HCT116 (cell line): ENCODE data around the gene TCHP. TPM values are rescaled to one million over a fixed set of nuclear protein-coding genes. Genes with fewer than 3 reads are reported as not detected.

ENCODE experiments used
- ATAC-seq: fragments of 200-7000 bp; cut with Tn5 transposase; 2 replicates; pipeline ENCODE4 v1.9.1; 2020; ENCODE audit warnings: mild to moderate bottlenecking, moderate library complexity
- BruUV-seq: library from RNA; stranded (reverse); fragments of 400-500 nt; replicated peaks from 2 replicates; lab custom pipeline; 2021; lab: Mats Ljungman, UMichigan
- CTCF ChIA-PET: fragments of 300-600 bp; sonication (Branson Sonifier 250); formaldehyde crosslinking; loops from one replicate; lab custom pipeline; 2021; ENCODE audit warnings: antibody characterized with exemption; lab: Charles Lee
- POLR2A ChIA-PET: fragments of 300-600, 350-600 bp; sonication (Branson Sonifier 250); formaldehyde crosslinking; loops from one replicate; lab custom pipeline; 2021; ENCODE audit warnings: antibody characterized with exemption; lab: Charles Lee
- RAD21 ChIA-PET, 2 experiments: fragments of 300-600 bp; sonication (Branson Sonifier 250); formaldehyde crosslinking; loops; one replicate each; lab custom pipeline; 2023; ENCODE audit warnings: low total read pairs in 2 of 2; ENCODE audit not compliant: uncharacterized antibody in 2 of 2, unreplicated experiment in 2 of 2, low non-redundant PET in 1 of 2; lab: Charles Lee
- DNase-seq: peaks from one replicate; pipeline ENCODE4 v3.0.0-alpha.2; 2010; ENCODE audit warnings: low read depth, low spot score
- H2AFZ ChIP-seq: fragments of 200-600 bp; shearing (Covaris generic), sonication (generic); 2 replicates; pipeline ENCODE4 v1.6.1; 2017; ENCODE audit warnings: low read depth, mixed run types, mixed read lengths, antibody characterized with exemption, low read length; ENCODE audit not compliant: poor library complexity, severe bottlenecking
- H3K27ac ChIP-seq: 2 replicates; pipeline ENCODE4 v1.5.1; 2012; ENCODE audit warnings: low read depth, low read length
- H3K27me3 ChIP-seq: fragments of 200-600 bp; sonication (generic); 2 replicates; pipeline ENCODE4 v1.6.1; 2016; ENCODE audit warnings: mixed run types, low read length, mixed read lengths; ENCODE audit not compliant: insufficient read depth
- H3K36me3 ChIP-seq, 2 experiments: fragments of 200-500 bp in 1 of 2; fragments of 200-600 bp in 1 of 2; sonication (Bioruptor generic) in 1 of 2; sonication (generic) in 1 of 2; 2 replicates each; pipeline versions ENCODE4 v1.5.1 to v1.6.1; 2014 to 2016; ENCODE audit warnings: low read length in 2 of 2, inconsistent platforms in 1 of 2, mixed read lengths in 1 of 2, mixed run types in 1 of 2; ENCODE audit not compliant: insufficient read depth in 2 of 2, control insufficient read depth in 1 of 2
- H3K4me1 ChIP-seq, 2 experiments: fragments of 200-600 bp in 1 of 2; sonication (generic) in 1 of 2; 2 replicates each; pipeline versions ENCODE4 v1.5.1 to v1.6.1; 2012 to 2017; ENCODE audit warnings: low read length in 2 of 2, inconsistent platforms in 1 of 2, mild to moderate bottlenecking in 1 of 2, mixed read lengths in 1 of 2, mixed run types in 1 of 2, moderate library complexity in 1 of 2; ENCODE audit not compliant: insufficient read depth in 2 of 2, control insufficient read depth in 1 of 2
- H3K4me2 ChIP-seq: fragments of 200-600 bp; sonication (generic); 2 replicates; pipeline ENCODE4 v1.6.1; 2017; ENCODE audit warnings: mixed run types, low read length, mixed read lengths
- H3K4me3 ChIP-seq, 2 experiments: fragments of 200-600 bp in 1 of 2; sonication (generic) in 1 of 2; replicated peaks in 1 of 2; 2 replicates each; pipeline ENCODE4 v1.5.1; 2011 to 2016; ENCODE audit warnings: low read length in 2 of 2, control low read depth in 1 of 2, low read depth in 1 of 2, mild to moderate bottlenecking in 1 of 2, mixed read lengths in 1 of 2, mixed run types in 1 of 2
- H3K79me2 ChIP-seq: fragments of 200-600 bp; sonication (generic); 2 replicates; pipeline ENCODE4 v1.6.1; 2017; ENCODE audit warnings: mild to moderate bottlenecking, mixed run types, low read length, moderate library complexity, mixed read lengths; ENCODE audit not compliant: insufficient read depth
- H3K9ac ChIP-seq: fragments of 200-600 bp; sonication (generic); 2 replicates; pipeline ENCODE4 v1.6.1; 2016; ENCODE audit warnings: low read length, mixed read lengths
- H3K9me2 ChIP-seq: fragments of 200-600 bp; sonication (generic), shearing (Covaris generic); 2 replicates; pipeline ENCODE4 v1.6.1; 2017; ENCODE audit warnings: mixed run types, mild to moderate bottlenecking, moderate library complexity; ENCODE audit not compliant: insufficient read depth
- H3K9me3 ChIP-seq, 2 experiments: fragments of 200-500 bp in 1 of 2; fragments of 200-600 bp in 1 of 2; sonication (Bioruptor generic) in 1 of 2; sonication (generic) in 1 of 2; 2 replicates each; pipeline ENCODE4 v1.6.1; 2014 to 2017; ENCODE audit warnings: low read length in 2 of 2, mixed read lengths in 2 of 2, inconsistent platforms in 1 of 2, low read depth in 1 of 2, mild to moderate bottlenecking in 1 of 2, mixed run types in 1 of 2, moderate library complexity in 1 of 2; ENCODE audit not compliant: control insufficient read depth in 1 of 2, insufficient read depth in 1 of 2
- H4K20me1 ChIP-seq: fragments of 200-600 bp; sonication (generic), shearing (Covaris generic); 2 replicates; pipeline ENCODE4 v1.6.1; 2017; ENCODE audit warnings: mixed run types, mild to moderate bottlenecking, moderate library complexity; ENCODE audit not compliant: insufficient read depth
- ATF3 ChIP-seq: IDR thresholded peaks from 2 replicates; pipeline ENCODE4 v1.6.1; 2012
- CBX3 ChIP-seq: IDR thresholded peaks from 2 replicates; pipeline ENCODE4 v1.6.1; 2012; ENCODE audit warnings: low read depth
- CEBPB ChIP-seq: IDR thresholded peaks from 2 replicates; pipeline ENCODE4 v1.6.1; 2012; ENCODE audit warnings: low read depth
- EGR1 ChIP-seq: IDR thresholded peaks from 2 replicates; pipeline ENCODE4 v1.6.1; 2012; ENCODE audit warnings: low read depth
- EZH2 ChIP-seq: fragments of 200-600 bp; sonication (generic); IDR thresholded peaks from 2 replicates; pipeline ENCODE4 v1.6.1; 2017; ENCODE audit warnings: antibody characterized with exemption, mixed run types
- EZH2phosphoT487 ChIP-seq: fragments of 200-600 bp; IDR thresholded peaks from 2 replicates; pipeline ENCODE4 v1.6.1; 2018; ENCODE audit warnings: antibody characterized with exemption, borderline replicate concordance
- FOSL1 ChIP-seq: IDR thresholded peaks from 2 replicates; pipeline ENCODE4 v1.6.1; 2012; ENCODE audit warnings: low read depth
- JUND ChIP-seq: IDR thresholded peaks from 2 replicates; pipeline ENCODE4 v1.6.1; 2012
- POLR2A ChIP-seq: IDR thresholded peaks from 2 replicates; pipeline ENCODE4 v1.7.0; 2011; ENCODE audit warnings: borderline replicate concordance; ENCODE audit not compliant: insufficient read depth, insufficient read length; ENCODE audit errors: extremely low read depth
- RAD21 ChIP-seq: IDR thresholded peaks from 2 replicates; pipeline ENCODE4 v1.6.1; 2012; ENCODE audit warnings: low read depth, mild to moderate bottlenecking
- REST ChIP-seq: IDR thresholded peaks from 2 replicates; pipeline ENCODE4 v1.6.1; 2012; ENCODE audit warnings: low read depth
- SIN3A ChIP-seq: IDR thresholded peaks from 2 replicates; pipeline ENCODE4 v1.6.1; 2012; ENCODE audit warnings: low read depth
- SP1 ChIP-seq: IDR thresholded peaks from 2 replicates; pipeline ENCODE4 v1.6.1; 2012; ENCODE audit warnings: low read depth
- SRF ChIP-seq: IDR thresholded peaks from 2 replicates; pipeline ENCODE4 v1.6.1; 2012; ENCODE audit warnings: low read depth
- TCF7L2 ChIP-seq: IDR thresholded peaks from 2 replicates; pipeline ENCODE4 v1.7.0; 2011; ENCODE audit warnings: borderline replicate concordance, inconsistent platforms; ENCODE audit not compliant: insufficient read depth, insufficient read length; ENCODE audit errors: extremely low read depth
- YY1 ChIP-seq: IDR thresholded peaks from 2 replicates; pipeline ENCODE4 v1.6.1; 2011; ENCODE audit warnings: low read length, low read depth, moderate library complexity, mild to moderate bottlenecking; ENCODE audit not compliant: insufficient replicate concordance; ENCODE audit errors: extremely low read depth
- ZFX ChIP-seq: fragments of 450-650 bp; IDR thresholded peaks from 2 replicates; pipeline ENCODE4 v1.6.1; 2017
- ZNF274 ChIP-seq: fragments of 200-500 bp; sonication (Bioruptor generic); IDR thresholded peaks from 2 replicates; pipeline ENCODE4 v1.6.1; 2014; ENCODE audit warnings: mild to moderate bottlenecking, low read depth, low read length, inconsistent platforms
- intact Hi-C: fragments of 100-400 bp; cut with micrococcal nuclease; formaldehyde crosslinking; loops from 2 replicates; pipeline ENCODE4 v1.10.0; 2022
- total RNA-seq: library from RNA; stranded (reverse); gene quantifications from one replicate; pipeline ENCODE4 v1.2.1, GENCODE V29; 2021; ENCODE audit not compliant: unreplicated experiment
- TF ChIP-seq, protein P1 (sequence below), 3 experiments: fragments of 200-600 bp in 1 of 3; sonication (generic) in 1 of 3; IDR thresholded peaks in 2 of 3; conservative IDR thresholded peaks in 1 of 3; 2 replicates each; pipeline ENCODE4 v1.5.1; 2012 to 2017; ENCODE audit warnings: low read depth in 2 of 3, low read length in 2 of 3, antibody characterized with exemption in 1 of 3, borderline replicate concordance in 1 of 3, control low read depth in 1 of 3, mild to moderate bottlenecking in 1 of 3, mixed read lengths in 1 of 3, mixed run types in 1 of 3, moderate library complexity in 1 of 3; ENCODE audit not compliant: insufficient read depth in 1 of 3
- TF ChIP-seq, protein P2 (sequence below): IDR thresholded peaks from 2 replicates; pipeline ENCODE4 v1.6.1; 2011; ENCODE audit warnings: mild to moderate bottlenecking, low read length, moderate library complexity; ENCODE audit not compliant: insufficient replicate concordance; ENCODE audit errors: extremely low read depth

Gene TCHP
- total RNA-seq, 1 experiment from 2014 or later = 17.3 TPM

- Histone ChIP-seq H3K79me2 (peaks cover 18% of the 10 kb centered on the region; the same call in 1 of the 2 replicates), H3K36me3 (peaks cover 23 to 27% of the 10 kb centered on the region in 2 experiments; a peak in 3 of 4 replicates), H2AFZ (no peak overlapping the region), H3K9ac (no peak overlapping the region), H3K4me2 (no peak overlapping the region), H3K27ac (no peak overlapping the region), H3K9me3 (no peaks in the 10 kb centered on the region), H3K27me3 (no peaks in the 10 kb centered on the region), H3K4me3 (no peak overlapping the region), H3K9me2 (no peaks in the 10 kb centered on the region), H3K4me1 (peaks cover 6 to 25% of the 10 kb centered on the region in 2 experiments; a peak in 3 of 4 replicates), H4K20me1 (no peaks in the 10 kb centered on the region)
- no TSS peak for BruUV-seq
- ChIA-PET POLR2A (no interaction called here), RAD21 (no interaction called here), CTCF (no interaction called here)
- TF ChIP-seq POLR2A = no peak
- TF ChIP-seq CBX3 = no peak
- no peak for TF ChIP-seq SP1
- no peak for TF ChIP-seq ATF3
- no peak for TF ChIP-seq ZFX
- TF ChIP-seq ZNF274 = no peak
- TF ChIP-seq YY1 = no peak
- TF ChIP-seq SIN3A = no peak
- no peak for TF ChIP-seq EGR1
- no peak for TF ChIP-seq EZH2phosphoT487
- no peak for TF ChIP-seq REST
- TF ChIP-seq, protein P1, sequence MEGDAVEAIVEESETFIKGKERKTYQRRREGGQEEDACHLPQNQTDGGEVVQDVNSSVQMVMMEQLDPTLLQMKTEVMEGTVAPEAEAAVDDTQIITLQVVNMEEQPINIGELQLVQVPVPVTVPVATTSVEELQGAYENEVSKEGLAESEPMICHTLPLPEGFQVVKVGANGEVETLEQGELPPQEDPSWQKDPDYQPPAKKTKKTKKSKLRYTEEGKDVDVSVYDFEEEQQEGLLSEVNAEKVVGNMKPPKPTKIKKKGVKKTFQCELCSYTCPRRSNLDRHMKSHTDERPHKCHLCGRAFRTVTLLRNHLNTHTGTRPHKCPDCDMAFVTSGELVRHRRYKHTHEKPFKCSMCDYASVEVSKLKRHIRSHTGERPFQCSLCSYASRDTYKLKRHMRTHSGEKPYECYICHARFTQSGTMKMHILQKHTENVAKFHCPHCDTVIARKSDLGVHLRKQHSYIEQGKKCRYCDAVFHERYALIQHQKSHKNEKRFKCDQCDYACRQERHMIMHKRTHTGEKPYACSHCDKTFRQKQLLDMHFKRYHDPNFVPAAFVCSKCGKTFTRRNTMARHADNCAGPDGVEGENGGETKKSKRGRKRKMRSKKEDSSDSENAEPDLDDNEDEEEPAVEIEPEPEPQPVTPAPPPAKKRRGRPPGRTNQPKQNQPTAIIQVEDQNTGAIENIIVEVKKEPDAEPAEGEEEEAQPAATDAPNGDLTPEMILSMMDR (IDR thresholded peaks at IDR 0.05 in 2 of 3, conservative IDR thresholded peaks at IDR 0.05 in 1 of 3; ENCODE audit: borderline replicate concordance in 1 of 3, insufficient read depth in 1 of 3, low read depth in 2 of 3, low read length in 2 of 3) = no peak
- no peak for TF ChIP-seq SRF
- TF ChIP-seq CEBPB = no peak
- no peak for TF ChIP-seq FOSL1
- TF ChIP-seq EZH2 = no peak
- TF ChIP-seq RAD21 = no peak
- no peak for TF ChIP-seq JUND
- TF ChIP-seq TCF7L2 = no peak
- TF ChIP-seq, protein P2, sequence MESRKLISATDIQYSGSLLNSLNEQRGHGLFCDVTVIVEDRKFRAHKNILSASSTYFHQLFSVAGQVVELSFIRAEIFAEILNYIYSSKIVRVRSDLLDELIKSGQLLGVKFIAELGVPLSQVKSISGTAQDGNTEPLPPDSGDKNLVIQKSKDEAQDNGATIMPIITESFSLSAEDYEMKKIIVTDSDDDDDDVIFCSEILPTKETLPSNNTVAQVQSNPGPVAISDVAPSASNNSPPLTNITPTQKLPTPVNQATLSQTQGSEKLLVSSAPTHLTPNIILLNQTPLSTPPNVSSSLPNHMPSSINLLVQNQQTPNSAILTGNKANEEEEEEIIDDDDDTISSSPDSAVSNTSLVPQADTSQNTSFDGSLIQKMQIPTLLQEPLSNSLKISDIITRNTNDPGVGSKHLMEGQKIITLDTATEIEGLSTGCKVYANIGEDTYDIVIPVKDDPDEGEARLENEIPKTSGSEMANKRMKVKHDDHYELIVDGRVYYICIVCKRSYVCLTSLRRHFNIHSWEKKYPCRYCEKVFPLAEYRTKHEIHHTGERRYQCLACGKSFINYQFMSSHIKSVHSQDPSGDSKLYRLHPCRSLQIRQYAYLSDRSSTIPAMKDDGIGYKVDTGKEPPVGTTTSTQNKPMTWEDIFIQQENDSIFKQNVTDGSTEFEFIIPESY = no peak
- intact Hi-C loops = no loop called here
- no peak for ATAC-seq
- no peak for DNase-seq
Measured at GRCh38 chr12:109902891-109903418, 2.9 kb downstream of the TCHP start.
